Measurements from ENCODE around the gene ALKBH8.
A peak's percentile ranks its signal among the peaks of the same experiment; 100 is the strongest.
"Not testable (repeated sequence)": the region's sequence is repeated elsewhere in the genome, so short reads cannot be mapped to it uniquely, and the experiment has no call there.

The ALKBH8 gene
- long read RNA-seq, donor 1 = 0 reads
- long read RNA-seq, donor 2 = 0 reads
- long read RNA-seq, donor 3, full-length matches to known transcripts = 3 of 3 reads
- long read RNA-seq, donor 3, partial matches to known transcripts = 0 of 3 reads
- long read RNA-seq, donor 3, other reads (novel, unspliced or antisense) = 0 of 3 reads
- long read RNA-seq, donor 4 = 0 reads
- long read RNA-seq, donor 5, full-length matches to known transcripts = 1 of 1 reads
- long read RNA-seq, donor 5, partial matches to known transcripts = 0 of 1 reads
- long read RNA-seq, donor 5, other reads (novel, unspliced or antisense) = 0 of 1 reads
- long read RNA-seq, donor 6 = 0 reads
- long read RNA-seq, donor 7, full-length matches to known transcripts = 1 of 1 reads
- long read RNA-seq, donor 7, partial matches to known transcripts = 0 of 1 reads
- long read RNA-seq, donor 7, other reads (novel, unspliced or antisense) = 0 of 1 reads
- long read RNA-seq, donor 8 = 0 reads

GRCh38 chr11:107565219-107565937, at the start of gene ALKBH8:
Gene ALKBH8, minus strand, starts transcription at chr11:107565735. Its CDS starts 4,842 bp downstream, at chr11:107560893.
- DNase-seq = peak; percentile 82

- DNase-seq = no peak
Observed at GRCh38 chr11:107612445-107612844, 46.9 kb upstream of the ALKBH8 start.

- no peak for DNase-seq
Observed at GRCh38 chr11:107609400-107610218, 44.1 kb upstream of the ALKBH8 start.

GRCh38 chr11:107608809-107609208, 43.3 kb upstream of the ALKBH8 start:
- DNase-seq = no peak

- DNase-seq = no peak
Observed at GRCh38 chr11:107606141-107606540, 40.6 kb upstream of the ALKBH8 start.

- no peak for DNase-seq
Observed at GRCh38 chr11:107605061-107606006, 39.8 kb upstream of the ALKBH8 start.

- DNase-seq = no peak
Observed at GRCh38 chr11:107598225-107599139, 32.9 kb upstream of the ALKBH8 start.

GRCh38 chr11:107594736-107595135, 29.2 kb upstream of the ALKBH8 start:
- no peak for DNase-seq

GRCh38 chr11:107593951-107594350, 28.4 kb upstream of the ALKBH8 start:
- no peak for DNase-seq

- peak; percentile 15 for DNase-seq
Observed at GRCh38 chr11:107592813-107593212, 27.3 kb upstream of the ALKBH8 start.

- no peak for DNase-seq
Observed at GRCh38 chr11:107592231-107592590, 26.7 kb upstream of the ALKBH8 start.

GRCh38 chr11:107591378-107592230, 26.1 kb upstream of the ALKBH8 start:
- DNase-seq = peak; percentile 69

- DNase-seq = peak; percentile 48
Observed at GRCh38 chr11:107590460-107591377, 25.2 kb upstream of the ALKBH8 start, which contains the start of gene ELMOD1. Gene ELMOD1, plus strand, starts transcription at chr11:107591147. Its CDS starts 27,043 bp downstream, at chr11:107618190.

- no peak for DNase-seq
Observed at GRCh38 chr11:107587306-107587979, 21.9 kb upstream of the ALKBH8 start.

GRCh38 chr11:107583629-107584195, 18.2 kb upstream of the ALKBH8 start:
- no peak for DNase-seq

- no peak for DNase-seq
Observed at GRCh38 chr11:107581147-107581546, 15.6 kb upstream of the ALKBH8 start.

GRCh38 chr11:107579169-107579568, 13.6 kb upstream of the ALKBH8 start:
- not testable (repeated sequence) for DNase-seq

Measured in right kidney (tissue), 9 donors.